HG03175 (cell line): Measurements from ENCODE around the gene BANP.
"Not testable (repeated sequence)": the region's sequence is repeated elsewhere in the genome, so short reads cannot be mapped to it uniquely, and the experiment has no call there.

Source experiments
- ATAC-seq: cut with Tn5 transposase; IDR thresholded peaks from one replicate; pipeline ENCODE4 v1.9.1; 2021; ENCODE audit warnings: mild to moderate bottlenecking, moderate library complexity; ENCODE audit not compliant: unreplicated experiment

The BANP gene

DNA sequence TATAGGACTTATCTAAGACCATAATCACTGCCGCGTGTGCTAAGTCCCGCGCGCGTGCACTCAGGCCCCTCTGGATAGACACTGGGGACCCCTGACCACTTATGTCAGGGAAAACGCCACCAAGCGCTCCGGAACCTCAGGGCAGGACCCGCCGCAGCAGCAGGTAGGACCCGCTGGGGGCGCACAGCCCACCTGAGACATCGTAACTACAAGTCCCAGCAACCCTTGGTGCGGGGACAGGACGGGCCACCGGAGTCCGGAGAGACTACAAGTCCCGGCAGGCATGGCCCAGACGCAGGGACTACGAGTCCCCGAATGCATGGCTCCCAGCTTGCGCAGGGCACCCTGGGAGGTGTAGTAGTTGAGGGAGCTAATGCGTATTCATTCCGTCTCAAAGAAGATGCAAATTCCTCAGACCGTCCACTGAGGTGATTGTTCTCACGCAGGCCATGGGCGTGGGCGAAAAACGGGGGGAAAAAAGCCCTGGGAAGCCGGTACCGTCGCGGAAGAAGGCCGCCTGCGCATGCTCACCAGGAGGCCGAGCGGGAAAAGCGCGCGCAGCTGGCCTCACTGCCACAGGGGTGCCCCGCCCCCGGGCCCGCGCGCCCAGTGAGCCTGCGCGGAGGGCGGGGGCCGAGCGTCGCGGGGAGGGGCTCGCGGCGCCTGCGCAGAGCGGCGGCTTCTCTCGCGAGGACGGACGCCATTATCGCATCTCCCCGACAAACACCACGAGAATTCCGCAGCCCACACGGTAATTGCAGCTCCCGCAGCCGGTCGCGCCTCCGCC lies at the start of gene BANP:
Gene BANP, plus strand, starts transcription at position 670 of the 787 bp plus-strand sequence. CDS start 23,682 bp downstream, outside the sequence.
- ATAC-seq = peak; percentile 88

DNA sequence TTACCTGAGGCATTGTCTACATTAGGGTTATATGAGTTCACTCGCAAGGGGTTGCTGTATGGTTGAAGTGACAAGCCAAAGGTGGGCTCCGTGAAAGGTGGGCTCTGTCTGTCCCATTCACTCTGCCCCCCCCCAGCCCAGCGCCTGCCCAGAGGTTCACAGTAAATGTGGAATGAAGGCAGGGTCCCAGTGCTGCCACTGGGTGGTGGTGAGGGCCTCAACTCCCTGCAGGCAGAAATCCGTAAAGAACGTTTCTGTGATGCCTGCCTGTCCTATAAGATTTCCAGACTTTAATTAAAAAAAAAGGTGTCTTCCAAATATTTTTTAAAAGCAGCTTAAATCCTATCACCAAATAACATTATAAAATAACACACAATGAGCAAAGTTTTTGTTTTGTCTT lies 46.3 kb upstream of the BANP start:
- not testable (repeated sequence) for ATAC-seq

DNA sequence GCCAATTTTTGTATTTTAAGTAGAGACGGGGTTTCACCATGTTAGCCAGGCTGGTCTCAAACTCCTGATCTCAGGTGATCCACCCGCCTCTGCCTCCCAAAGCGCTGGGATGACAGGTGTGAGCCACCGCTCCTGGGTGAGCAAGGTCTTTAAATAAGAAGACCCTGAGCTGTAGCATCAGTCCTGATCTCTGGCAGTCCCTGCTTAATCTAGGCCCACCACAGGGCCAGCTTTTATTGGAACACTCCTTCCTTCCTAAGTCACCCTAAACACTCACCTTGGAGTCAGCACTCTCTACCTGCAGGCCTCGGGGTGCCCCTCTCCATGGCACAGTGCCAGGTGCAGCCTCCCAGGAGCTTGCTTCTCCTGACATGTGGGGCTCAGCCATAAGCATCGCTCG lies 45.7 kb upstream of the BANP start:
- not testable (repeated sequence) for ATAC-seq

- ATAC-seq = not testable (repeated sequence)
Measured at GRCh38 chr16:87908101-87908500, 43.1 kb upstream of the BANP start.

GRCh38 chr16:87909203-87909935 lies 41.9 kb upstream of the BANP start:
- peak; percentile 73 for ATAC-seq

GRCh38 chr16:87911106-87911763 lies 40.0 kb upstream of the BANP start:
- not testable (repeated sequence) for ATAC-seq

GRCh38 chr16:87912691-87913090 lies 38.5 kb upstream of the BANP start:
- not testable (repeated sequence) for ATAC-seq

DNA sequence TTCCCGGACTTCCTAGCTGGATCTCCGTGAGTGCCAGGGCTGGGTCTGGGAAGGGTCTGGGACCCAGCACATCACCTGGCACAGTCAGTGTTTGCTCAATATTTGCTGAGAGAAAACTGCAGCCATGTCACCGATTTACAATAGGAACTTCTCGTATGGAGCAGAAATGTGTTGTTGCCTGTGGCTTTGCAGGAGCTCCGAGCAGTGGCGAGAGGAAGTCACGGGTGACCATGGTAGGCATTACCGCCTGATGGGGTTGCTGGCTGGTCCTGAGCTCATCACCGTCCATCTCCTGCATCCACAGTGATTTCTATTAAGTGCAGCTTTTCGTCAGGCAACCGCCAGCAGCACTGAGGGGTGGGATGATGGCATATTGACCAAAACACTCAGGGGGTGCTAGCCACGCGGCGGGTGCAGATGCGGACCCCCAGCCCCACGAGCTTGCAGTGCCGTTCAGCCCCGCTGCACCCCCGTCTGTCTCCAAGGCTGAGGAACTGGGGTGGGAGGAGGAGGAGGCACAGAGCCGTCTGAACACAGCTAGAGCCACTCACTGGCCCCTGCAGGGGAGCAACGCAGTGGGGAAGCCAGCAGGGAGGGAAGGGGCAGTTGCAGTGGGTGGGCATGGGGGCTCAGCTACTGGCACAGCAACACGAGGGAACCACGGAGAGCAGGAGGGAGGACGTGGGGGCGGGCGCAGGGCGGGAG lies 37.1 kb upstream of the BANP start:
- not testable (repeated sequence) for ATAC-seq

GRCh38 chr16:87914812-87915211 lies 36.4 kb upstream of the BANP start:
- no peak for ATAC-seq

DNA sequence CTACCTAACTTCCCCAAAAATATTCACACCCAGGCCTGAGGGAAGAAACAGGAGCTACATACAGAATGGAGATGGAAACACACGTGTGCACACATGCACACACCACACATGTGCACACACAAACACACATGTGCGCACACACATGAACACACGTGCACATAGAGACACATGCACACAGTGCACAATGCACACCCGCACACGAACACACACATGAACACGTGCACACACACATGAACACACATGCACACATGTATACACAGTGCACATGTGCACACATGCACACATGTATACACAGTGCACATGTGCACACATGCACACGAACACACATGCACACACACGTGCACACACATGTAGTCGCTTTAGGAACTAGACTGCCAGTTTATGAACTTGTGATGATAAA lies 33.7 kb upstream of the BANP start:
- no peak for ATAC-seq

GRCh38 chr16:87918338-87918737 lies 32.9 kb upstream of the BANP start:
- ATAC-seq = no peak

DNA sequence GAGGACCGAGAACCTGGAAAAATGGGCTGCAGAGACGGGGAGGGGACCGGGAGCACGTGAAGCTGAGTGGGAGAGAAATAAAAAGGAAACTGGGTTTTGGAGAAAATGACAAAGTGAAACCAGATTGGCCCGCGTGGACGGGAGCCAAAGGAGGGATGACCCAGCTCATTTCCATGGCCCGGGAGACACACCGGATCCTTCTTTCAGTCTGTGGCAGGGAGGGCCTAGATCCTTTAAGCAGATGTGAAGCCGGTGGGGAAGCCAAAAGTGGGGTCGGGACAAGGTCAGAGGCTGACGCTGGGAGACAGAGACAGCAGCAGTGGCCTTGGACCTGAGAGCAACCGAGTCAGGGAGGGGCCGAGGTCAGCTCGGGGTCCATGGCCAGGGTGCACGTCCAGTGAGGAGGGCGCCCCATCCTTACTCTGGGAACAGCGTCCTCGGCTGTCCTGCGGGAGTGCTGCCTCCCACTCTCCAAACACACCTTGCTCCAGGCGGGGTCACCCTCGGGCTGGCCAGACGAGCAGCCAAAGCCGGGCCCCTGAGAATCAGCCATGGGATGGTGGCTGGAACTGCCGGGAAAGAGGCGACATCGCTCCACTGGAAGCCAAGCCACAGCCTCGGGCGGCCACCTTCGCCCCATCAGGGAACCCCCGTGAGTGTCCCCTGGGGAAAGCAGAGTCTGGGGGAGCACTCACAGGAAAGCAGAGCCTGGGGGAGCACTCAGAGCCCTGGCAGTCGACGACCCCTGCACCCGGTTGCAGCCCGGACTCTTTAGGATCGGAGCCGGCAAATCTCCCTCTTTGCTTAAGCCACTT lies 32.2 kb upstream of the BANP start:
- no peak for ATAC-seq

DNA sequence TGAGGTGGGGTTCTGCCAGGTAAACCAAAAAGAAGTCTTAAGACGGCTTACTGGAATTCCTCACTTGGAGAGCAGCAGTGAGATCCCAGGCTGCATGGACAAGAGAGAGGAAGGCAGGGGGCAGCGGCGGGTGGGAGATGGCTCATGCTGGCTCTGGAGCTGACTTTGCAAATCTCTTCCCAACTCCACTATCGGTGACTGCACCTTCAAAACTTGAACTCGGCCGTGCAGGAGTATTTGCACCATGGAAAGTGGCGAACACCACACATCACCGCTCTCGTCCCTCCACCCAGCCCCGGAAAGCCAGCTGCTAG lies 31.6 kb upstream of the BANP start:
- ATAC-seq = no peak

DNA sequence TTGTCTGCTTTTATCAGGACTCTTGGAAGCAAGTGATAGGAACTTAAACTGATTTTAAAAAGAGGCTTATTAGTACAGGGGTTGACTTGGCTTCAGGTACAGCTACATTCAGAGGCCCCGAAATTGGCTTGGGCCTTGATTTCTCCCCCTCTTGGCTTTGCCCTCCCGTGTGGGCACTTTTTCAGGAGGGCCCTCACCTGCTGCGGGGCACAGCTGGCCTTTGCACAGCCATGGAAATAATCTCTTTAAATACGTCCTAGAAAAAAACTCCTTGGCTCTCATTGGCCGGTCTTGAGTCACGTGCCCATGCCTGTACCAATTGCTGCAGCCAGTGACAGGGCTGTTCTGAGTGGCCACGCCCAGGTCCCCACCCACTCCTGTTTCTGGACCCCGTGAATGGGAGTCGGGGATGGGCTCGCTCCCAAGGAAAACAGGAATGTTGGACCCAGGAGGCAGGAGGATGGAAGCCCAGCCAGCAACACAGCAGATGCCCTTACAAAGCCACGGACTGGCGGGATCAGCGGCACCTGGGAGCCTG lies 29.9 kb upstream of the BANP start:
- no peak for ATAC-seq

GRCh38 chr16:87922250-87922871 lies 28.9 kb upstream of the BANP start:
- no peak for ATAC-seq

- ATAC-seq = no peak
Measured at GRCh38 chr16:87924041-87924810, 27.0 kb upstream of the BANP start.

DNA sequence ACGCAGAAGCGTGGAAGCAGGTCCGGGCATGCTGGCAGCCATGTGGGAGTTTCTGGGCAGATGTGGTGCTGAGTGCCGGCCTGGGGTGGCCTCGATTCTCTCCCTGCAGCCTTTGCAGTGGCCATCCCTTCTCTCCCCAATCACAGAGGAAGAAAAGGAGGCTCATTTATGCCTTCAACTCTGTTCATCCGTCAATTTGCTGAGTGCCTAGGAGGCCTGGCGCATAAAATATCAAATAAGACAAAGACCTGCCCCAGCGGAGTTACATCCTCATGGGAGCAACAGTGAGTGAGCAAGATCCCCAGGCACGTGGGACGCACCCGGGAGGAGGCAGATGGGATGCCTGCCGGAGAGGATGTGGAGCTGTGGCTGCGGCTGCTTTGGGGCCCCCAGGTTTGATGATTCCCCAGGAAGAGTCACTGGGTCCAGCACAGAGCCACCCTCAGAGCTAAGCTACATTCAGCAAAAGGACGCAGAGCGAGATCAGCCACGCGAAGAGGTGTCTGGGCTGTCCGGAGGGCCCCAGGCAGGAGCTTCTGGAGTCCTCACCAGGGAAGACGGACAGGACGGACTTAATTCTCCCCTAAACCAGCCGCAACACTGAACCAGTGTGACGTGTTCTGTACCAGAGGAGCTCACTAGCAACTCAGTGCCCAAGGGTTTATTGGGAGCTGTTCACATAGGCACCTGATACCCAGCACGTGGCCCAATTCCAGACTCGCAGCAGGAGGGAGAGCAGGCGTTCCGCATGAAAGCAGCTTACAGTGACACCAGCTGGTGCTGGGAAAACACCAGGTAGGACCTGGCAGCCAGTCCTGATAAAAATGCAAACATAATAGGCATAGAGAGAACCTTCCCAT lies 26.2 kb upstream of the BANP start:
- ATAC-seq = no peak
